Measurements from ENCODE around the gene CAPZB. TPM values are rescaled to one million over a fixed set of nuclear protein-coding genes. Genes with fewer than 3 reads are reported as not detected.

CAPZB gene
- total RNA-seq, 1 donor from 2014 or later = 217 TPM

DNA sequence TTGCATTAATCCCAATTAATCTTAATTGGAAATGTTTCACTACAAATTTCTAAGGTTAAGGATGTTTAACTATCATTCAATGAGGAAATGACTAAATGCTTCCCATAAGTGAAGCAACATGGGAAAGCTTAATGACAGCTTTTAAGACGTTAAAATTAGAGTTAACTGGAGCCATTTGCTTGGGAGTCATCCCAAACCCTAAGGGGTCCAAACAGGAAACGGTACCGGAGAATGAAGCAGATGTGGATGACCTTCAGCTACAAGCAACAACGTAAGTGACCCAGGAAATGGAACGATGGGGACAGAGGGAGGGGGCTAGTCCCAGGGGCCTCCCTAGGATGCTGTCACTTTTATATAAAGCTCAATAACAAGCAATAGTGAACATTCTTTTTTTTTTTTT, 62.2 kb downstream of the CAPZB start:
- intact Hi-C loops (cut with micrococcal nuclease) = no loop called here
- no peak for TF ChIP-seq CTCF (IDR thresholded peaks at IDR 0.05; ENCODE audit: borderline replicate concordance)
- DNase-seq = no peak

GRCh38 chr1:19421365-19421764, 64.0 kb downstream of the CAPZB start:
- DNase-seq = no peak
- peaks cover 17% of the 10 kb centered on the region for H3K36me3 ChIP-seq
- no peaks in the 10 kb centered on the region for H3K9me3 ChIP-seq (replicated peaks)
- no peak for TF ChIP-seq CTCF (IDR thresholded peaks at IDR 0.05; ENCODE audit: borderline replicate concordance)
- peaks cover 100% of the 10 kb centered on the region for H3K4me1 ChIP-seq
- H3K27me3 ChIP-seq (ENCODE audit: low read depth) = no peaks in the 10 kb centered on the region
- intact Hi-C loops (cut with micrococcal nuclease) = no loop called here
- H3K4me3 ChIP-seq = no peak overlapping the region
- peak overlapping the region; percentile 77 for H3K27ac ChIP-seq (replicated peaks)

More for the DNA sequence above, 62.2 kb downstream of the CAPZB start:
- peaks cover 100% of the 10 kb centered on the region for H3K4me1 ChIP-seq
- no peaks in the 10 kb centered on the region for H3K9me3 ChIP-seq (replicated peaks)
- H3K36me3 ChIP-seq = peaks cover 14% of the 10 kb centered on the region
- no peaks in the 10 kb centered on the region for H3K27me3 ChIP-seq (ENCODE audit: low read depth)
- no peak overlapping the region for H3K4me3 ChIP-seq
- H3K27ac ChIP-seq (replicated peaks) = peak overlapping the region; percentile 77

GRCh38 chr1:19420606-19421005, 64.7 kb downstream of the CAPZB start:
- Histone ChIP-seq H3K36me3 (peaks cover 17% of the 10 kb centered on the region), H3K4me1 (peaks cover 100% of the 10 kb centered on the region), H3K9me3 (replicated peaks) (no peaks in the 10 kb centered on the region), H3K4me3 (no peak overlapping the region), H3K27me3 (ENCODE audit: low read depth) (no peaks in the 10 kb centered on the region), H3K27ac (replicated peaks) (peak overlapping the region; percentile 77)
- no peak for TF ChIP-seq CTCF (IDR thresholded peaks at IDR 0.05; ENCODE audit: borderline replicate concordance)
- intact Hi-C loops (cut with micrococcal nuclease) = no loop called here
- no peak for DNase-seq

GRCh38 chr1:19419691-19420090, 65.6 kb downstream of the CAPZB start:
- Histone ChIP-seq H3K36me3 (peaks cover 17% of the 10 kb centered on the region), H3K27me3 (ENCODE audit: low read depth) (no peaks in the 10 kb centered on the region), H3K4me3 (no peak overlapping the region), H3K27ac (replicated peaks) (peak overlapping the region; percentile 77), H3K4me1 (peaks cover 100% of the 10 kb centered on the region), H3K9me3 (replicated peaks) (no peaks in the 10 kb centered on the region)
- intact Hi-C loops (cut with micrococcal nuclease) = no loop called here
- no peak for DNase-seq
- no peak for TF ChIP-seq CTCF (IDR thresholded peaks at IDR 0.05; ENCODE audit: borderline replicate concordance)

GRCh38 chr1:19418503-19418971, 66.8 kb downstream of the CAPZB start:
- no peaks in the 10 kb centered on the region for H3K9me3 ChIP-seq (replicated peaks)
- peak overlapping the region; percentile 74 for H3K27ac ChIP-seq (replicated peaks)
- TF ChIP-seq CTCF (IDR thresholded peaks at IDR 0.05; ENCODE audit: borderline replicate concordance) = no peak
- H3K27me3 ChIP-seq (ENCODE audit: low read depth) = no peaks in the 10 kb centered on the region
- H3K4me3 ChIP-seq = no peak overlapping the region
- intact Hi-C loops (cut with micrococcal nuclease) = no loop called here
- DNase-seq = no peak
- peaks cover 100% of the 10 kb centered on the region for H3K4me1 ChIP-seq
- peaks cover 17% of the 10 kb centered on the region for H3K36me3 ChIP-seq
